NCI-H774 (cell line): ENCODE results near the gene NAA50.

Experiments used
- DNase-seq: peaks from one replicate; lab custom pipeline; 2025; lab: John Stamatoyannopoulos, UW

NAA50 gene

GRCh38 chr3:113685956-113686721 lies 59.9 kb downstream of the NAA50 start:
- DNase-seq = no peak

GRCh38 chr3:113685124-113685523 lies 60.9 kb downstream of the NAA50 start:
- no peak for DNase-seq

- DNase-seq = no peak
These were observed 61.7 kb downstream of the NAA50 start for GRCh38 chr3:113684271-113684819.

GRCh38 chr3:113678773-113679172 lies 67.3 kb downstream of the NAA50 start:
- DNase-seq = no peak

GRCh38 chr3:113677737-113678136 lies 68.3 kb downstream of the NAA50 start:
- no peak for DNase-seq

GRCh38 chr3:113676261-113676660 lies 69.8 kb downstream of the NAA50 start:
- no peak for DNase-seq

GRCh38 chr3:113673593-113673992 lies 72.5 kb downstream of the NAA50 start:
- no peak for DNase-seq

- no peak for DNase-seq
These were observed 78.0 kb downstream of the NAA50 start for GRCh38 chr3:113668015-113668414.
